HG02678 (cell line): ENCODE results near the gene SAC3D1.

ENCODE experiments used
- ATAC-seq: cut with Tn5 transposase; IDR thresholded peaks from one replicate; pipeline ENCODE4 v1.9.1; 2021; ENCODE audit warnings: mild to moderate bottlenecking, moderate library complexity; ENCODE audit not compliant: unreplicated experiment

SAC3D1 gene

DNA sequence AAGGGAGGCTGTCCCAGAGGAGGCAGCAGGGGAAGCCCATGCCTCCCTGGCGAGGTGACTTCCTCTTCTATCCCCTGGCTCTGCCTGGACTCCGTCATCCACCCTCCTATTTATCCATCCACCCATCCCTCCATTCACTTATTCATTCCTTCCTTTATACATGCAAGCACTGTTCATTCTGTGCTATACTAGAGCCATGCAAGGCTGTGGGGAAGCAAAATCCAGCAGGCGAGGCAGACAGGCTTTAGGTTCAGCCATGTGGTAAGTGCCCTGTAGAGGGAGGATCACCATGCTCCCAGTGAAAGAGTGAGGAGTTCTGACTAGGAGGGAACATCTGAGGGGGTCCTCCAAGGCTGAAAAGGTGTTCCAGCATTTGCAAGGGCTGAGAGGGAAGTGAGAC, 18.5 kb downstream of the SAC3D1 start:
- no peak for ATAC-seq

DNA sequence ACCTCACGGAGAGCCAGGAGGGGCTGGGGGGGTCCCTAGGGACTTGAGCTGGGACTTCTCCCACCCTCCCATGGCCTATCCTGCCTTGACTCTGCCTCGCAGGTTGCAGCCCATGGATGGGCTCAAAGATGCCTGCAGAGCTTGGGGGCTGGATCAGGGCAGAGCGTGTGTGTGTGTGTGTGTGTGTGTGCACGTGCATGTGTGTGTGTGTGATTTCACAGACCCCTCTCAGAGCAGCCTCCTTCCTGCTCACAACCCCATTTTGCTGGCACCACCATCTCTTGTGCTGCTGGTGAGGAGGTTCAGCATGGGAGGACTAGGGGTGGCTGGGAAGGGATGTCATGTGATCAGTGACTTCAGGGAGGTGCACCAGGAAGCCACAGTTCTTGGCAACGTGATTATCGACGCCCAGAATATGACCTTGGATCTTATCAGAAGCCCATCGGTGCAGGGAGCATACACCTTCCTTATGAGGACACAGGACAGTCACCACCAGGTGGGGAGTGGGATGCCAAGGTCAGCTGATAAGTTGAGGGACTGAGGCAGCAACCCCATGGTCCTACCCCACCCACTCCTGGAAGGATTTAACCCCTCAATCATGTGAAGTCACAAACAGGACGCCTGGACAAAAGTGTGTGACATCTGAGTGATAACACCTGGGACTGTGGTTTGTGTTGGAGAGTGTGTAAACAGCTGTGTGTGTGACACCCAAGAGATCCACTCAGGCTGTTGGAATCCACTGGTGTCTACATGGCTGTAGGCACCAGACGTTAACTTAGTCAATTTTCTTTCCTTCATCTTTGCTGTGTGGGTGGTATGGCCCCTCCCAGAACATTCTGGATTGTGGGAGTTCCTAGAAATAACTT, 19.2 kb downstream of the SAC3D1 start:
- ATAC-seq = no peak

DNA sequence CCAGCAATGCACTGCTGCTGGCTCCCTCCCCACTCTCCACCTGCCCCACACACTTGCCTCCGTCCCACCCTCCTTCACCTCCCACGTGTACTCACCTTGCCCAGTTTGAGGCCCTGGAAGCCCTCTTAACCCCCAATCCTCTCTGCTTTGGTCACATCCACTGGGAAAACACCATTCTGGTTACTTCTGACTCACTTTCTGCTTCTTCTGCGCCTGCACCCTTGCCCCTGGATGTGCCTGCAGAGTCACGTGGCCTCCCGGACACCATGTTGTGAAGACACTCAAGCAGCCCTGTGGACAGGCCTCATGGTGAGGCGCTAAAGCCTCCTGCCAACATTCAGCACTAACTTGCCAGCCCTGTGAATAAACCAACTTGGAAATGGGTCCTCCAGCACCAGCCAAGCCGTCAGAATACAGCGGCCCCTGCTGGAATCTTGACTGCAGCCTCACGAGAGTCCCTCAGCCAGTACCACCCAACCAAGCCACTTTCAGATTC, 20.0 kb downstream of the SAC3D1 start:
- ATAC-seq = no peak

DNA sequence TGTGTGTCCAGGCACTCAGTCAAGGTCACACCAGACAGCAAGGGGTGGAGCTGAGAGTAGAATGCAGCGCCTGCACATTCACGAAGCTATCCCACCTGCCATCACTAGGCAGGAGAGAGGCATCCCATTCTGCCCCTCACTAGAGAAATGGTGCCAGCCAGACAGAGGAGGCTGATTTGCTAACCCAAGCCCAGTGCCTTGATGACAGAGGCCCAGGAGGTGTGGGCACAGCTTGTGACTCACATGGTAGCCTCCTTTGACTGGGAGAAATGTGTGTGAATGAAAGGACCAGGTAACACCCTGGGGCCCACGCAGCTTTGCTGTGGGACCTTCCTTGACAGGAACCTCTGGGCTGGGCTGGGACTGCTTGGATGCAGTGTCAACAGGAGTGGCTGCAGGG, 22.5 kb downstream of the SAC3D1 start:
- no peak for ATAC-seq

DNA sequence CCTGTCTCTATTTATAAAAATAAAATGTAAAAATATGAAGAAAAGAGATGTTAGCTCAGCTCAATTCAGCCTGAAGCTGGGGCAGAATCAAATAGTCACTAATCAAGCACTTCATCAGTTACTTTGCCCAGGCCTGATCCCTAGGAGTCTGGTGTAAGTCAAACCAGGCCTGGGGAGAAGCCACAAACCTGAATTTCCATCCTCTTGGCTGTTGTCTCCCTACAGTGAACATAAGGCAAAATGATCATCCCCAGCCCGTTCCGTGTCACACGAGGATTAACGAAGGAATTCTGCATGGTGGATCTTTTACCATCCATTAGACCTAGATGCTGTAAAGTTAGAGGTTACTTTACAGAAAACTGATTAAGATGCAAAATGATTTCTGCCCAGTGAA, 23.8 kb downstream of the SAC3D1 start:
- no peak for ATAC-seq

DNA sequence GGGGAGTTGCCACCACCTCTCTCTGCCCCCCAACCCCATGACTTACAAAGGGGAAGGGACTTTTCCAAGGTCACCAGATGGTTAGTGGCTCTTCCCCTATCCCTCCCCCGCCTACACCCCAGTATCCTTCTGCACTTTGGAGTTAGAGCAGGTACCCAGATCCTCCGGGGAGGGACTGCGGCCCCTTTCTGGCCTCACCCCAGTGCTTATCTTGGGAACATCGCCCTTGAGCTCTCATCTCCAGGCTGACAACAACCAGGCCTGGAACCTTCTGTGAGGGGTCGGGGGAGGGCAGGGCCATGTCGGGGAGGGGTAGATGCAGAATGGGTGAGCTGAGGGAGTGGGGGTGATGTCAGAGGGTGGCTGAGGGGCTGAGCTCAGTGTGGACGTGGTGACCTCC, 24.8 kb downstream of the SAC3D1 start:
- ATAC-seq = no peak

DNA sequence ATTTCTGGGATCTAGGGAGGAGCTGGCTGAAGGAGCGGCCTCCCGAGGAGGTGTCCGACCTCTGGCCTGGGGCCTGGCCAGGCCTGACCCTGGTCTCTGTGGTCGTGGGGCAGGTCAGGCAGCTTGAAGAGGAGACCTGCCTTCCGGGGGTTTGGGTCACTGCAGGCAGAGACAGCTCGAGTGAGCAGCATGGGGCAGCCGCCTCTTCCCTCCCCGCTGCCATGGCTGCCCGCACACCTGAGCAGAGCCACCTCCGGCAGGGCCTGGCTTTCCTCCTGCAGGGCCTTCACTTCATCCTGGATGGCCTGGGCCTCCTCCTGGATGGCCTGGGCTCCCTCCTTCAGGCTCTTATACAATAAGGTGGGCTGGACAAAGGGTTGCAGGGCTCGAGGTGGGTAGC, 25.3 kb downstream of the SAC3D1 start:
- no peak for ATAC-seq

DNA sequence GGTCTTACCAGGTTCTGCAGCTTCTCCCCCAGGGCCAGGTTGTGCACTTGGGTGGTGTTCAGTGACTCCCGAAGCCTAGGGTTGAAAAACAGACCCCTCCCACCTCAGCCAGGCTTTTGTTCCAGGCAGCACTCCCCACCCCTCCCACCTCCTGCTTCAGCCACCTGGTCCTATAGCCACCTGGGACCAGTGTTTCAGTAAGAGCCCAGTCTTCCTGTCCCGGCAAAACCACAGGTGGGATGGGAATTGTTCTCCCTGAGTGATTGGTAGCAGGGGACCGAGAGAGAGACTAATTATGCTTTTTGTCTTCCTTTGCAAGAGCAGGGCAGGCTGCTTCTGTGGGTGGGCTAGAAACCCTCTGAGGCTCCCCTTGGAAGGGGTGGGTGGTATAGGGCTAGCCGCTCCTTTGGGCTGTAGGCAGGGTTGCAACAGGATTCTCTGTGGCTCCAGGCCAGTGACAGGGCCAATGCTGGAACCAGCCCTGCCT, 25.8 kb downstream of the SAC3D1 start:
- no peak for ATAC-seq

DNA sequence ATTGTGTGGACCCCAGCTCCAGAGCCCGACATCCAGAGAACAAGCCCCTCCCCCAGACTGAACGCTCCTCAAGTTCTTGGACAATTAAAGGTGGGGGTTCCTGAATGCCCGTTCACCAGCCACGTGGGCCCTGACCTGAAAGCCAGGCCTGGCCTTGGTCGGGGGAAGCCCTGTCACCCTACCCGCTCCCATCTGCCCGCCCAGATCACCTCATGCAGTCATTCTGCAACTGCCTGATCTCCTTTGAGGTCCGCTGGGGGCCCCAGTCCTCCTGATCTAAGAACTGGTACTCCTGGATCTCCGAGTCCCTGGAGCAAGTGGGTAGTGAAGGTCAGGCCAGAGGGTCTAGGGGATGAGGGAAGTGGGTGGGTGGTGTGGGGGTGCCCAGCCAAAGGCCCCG, 26.4 kb downstream of the SAC3D1 start:
- no peak for ATAC-seq

DNA sequence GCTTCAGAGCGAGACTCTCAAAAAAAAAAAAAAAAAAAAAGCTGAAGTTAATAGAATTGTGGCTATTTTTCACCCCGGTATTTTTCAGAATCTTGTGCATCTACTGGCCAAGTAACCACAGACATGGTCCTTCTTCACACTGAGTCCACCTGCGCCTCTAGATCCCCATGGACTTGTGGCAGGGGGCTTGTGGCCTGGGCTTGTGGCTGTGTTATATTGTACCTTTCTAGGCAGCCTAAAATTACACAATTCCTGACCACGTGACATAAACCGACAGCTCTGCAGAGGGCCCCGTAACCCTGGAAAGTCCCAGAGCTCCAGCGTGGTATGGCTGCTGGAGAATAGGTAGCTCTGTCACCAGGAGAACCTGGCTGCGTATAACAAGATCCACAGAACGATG, 28.2 kb downstream of the SAC3D1 start:
- ATAC-seq = no peak

DNA sequence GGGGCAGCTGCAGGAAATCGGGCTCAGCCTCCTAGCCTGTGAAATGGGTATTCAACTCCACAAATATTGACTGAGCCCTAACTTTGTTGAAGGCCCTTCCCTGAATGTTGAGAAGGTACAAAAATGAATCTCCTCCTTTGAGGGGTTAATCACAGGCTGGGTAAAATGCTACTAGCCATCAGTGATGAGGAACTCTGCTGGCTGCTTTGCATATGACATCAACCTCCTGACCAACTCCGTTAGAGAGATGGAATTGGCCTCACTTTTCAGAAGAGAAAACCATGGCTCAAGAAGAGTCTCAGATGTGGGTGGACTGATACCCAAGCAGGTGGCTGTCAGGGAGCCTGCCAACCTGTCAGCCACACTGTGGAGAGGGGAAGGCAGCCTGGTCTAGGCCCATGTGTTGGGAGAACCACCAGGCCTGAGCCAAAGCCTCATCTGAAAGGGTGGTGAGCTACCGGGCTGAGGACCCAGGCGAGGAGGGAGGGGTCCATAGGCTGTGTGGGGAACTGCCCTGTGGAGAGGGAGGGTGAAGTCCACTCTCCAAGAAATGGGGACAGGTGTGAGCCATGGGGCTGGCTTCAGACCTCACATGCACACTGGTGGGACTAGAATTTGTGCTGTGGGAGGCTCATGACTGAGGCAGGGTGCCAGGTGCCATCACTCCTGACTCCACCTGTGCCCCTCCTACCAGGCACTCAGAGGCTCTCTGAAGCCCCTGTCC, 31.1 kb downstream of the SAC3D1 start:
- no peak for ATAC-seq

DNA sequence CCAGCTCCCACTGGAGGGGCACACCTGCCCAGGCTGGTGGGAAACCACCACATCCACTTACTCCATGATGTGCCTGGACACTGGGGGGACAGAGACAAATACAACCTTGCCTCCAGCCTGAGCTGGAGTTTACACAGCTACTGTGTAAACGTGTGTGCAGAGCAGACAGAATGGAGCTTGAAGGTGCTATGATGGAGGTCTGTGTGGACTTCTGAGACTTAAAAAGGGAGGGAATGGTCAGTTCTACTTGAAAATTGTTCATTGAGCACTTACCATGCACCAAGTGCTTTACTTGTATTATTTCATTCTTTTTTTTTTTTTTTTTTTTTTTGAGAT, 31.6 kb downstream of the SAC3D1 start:
- no peak for ATAC-seq

DNA sequence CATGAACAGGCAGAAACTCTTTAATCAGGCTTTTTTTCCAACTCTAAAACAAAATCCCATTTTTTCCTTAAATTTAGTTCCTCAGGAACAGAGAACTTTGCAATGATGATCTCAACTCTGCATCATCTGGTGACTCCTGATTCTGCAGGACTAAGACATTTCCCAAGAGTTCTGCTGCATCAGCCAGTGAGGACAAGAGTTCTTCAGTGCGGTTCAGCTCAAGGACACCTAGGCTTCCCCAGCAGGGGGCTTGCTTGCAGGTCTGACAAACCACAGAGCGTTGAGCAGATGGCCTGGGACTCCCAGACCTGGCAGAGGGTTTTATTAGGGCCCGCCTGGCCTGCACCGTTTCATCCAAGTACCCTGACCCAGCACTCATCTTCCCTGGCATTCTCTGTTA, 36.4 kb downstream of the SAC3D1 start:
- ATAC-seq = no peak

DNA sequence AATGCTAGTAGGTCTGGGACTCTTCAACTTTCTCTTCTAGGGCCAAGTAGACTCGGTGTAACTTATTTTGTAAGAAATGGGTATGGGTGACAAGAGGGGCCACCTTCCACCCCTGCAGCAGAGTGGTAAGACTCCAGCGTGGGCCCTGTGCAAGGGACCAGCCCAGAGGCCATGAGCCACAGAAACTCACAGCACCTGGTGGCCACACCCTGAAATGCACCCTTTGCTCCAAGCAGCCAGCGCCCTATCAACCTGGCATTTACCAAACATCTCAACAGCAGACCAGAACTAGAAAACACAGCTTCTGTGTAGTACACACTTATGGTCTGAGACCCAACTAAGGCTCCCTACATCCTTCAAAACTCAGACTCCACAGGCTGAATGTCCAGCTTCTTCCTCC, 37.1 kb downstream of the SAC3D1 start:
- no peak for ATAC-seq

DNA sequence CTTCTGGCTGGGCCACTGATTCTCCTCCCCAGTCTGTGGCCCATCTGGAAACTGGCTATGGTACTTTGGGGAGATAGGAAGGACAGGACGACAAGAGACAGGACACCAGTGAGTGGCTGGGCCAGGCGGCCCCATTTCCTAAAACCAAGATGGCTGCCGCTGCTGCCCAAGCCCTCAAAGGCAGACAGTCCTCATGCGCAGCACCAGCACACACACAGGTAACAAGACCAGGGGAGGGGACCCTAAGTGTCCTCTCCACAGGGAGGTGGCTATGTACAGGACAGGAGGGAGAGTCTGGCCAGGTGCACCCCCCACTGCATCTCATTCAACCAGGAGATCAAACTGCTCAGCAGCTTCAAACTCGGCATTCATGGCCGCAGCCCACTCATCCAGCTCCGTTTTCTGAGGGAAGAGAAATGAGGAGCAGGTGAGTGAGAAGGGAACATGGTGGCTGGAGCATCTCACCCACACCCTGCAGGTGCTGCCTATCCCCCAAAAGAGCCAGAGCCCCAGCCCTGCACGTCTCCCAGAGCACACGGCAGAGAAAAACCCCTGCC, 37.9 kb downstream of the SAC3D1 start:
- ATAC-seq = no peak

DNA sequence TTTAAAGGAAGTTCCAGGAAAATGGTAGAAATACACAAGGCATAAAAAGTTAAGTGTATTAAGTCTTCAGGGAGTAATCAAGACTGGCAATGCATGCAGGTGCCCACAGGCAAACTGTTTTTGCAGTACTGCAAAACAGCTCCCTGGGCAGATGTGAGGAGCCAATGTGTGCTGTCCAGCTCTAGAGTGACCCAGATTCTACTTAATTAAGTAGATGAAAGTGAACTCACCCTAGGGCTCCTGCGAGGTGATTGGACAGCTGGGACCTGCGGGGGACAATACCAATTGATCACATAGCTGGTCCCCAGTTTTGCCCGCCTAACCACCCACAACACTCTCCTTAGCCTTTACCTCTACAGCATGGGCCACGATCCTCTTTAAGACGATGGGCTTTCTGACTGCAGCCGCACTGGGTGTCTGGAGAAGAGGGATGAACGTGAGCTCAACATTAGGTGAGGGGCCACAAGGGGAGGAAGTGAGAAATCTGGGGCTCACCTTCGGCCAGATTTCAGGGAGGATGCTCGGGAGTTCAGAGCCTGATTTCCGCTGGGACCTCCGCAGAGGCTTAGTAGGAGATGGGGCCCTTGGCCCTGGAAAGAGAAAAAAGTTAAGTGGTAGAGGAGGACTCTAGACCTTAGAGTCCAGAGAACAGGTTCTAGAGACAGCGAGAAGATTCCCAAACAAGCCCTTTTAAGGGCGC, 42.3 kb downstream of the SAC3D1 start:
- peak; percentile 15 for ATAC-seq

DNA sequence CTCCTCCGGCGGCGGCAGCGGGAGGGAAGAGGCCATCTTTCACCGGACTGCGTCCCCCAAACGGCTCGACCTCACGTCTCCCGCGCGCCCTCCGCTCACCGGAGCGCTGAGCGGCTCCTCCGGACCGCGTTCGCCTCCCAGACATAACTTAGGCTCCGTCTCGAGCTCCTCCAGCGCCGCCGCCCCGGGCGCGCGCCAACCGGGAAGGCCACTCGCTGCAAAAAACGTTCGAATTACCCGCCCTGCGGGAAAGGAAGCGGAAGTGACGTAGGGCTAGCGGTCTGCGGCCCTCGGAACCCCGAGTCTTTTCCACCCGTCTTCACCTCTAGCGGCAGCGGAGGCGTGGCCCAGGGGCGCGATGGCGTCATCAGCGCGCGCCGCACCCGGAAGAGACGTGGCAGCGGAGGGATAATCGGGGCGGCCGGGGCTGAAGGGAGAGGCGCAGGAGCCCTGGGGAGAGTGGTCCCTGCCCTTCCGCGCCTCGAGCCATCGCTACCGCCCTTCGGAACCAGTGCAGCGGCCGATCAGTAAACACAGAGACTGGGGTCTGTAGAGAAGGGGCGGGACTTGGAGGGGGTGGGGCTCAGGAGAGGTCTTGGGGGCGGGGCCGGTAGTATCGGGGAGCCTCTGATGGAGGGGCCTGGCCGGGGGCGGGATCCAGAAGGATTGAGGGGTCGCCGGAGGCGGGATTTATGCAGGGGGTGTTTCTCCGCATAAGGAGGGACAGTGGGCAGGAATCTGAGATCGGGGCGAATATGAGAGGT, 43.0 kb downstream of the SAC3D1 start, which contains the start of the genes CDCA5 and ZFPL1:
Gene CDCA5 (minus strand): TSS at position 207 of the 764 bp plus-strand sequence. CDS start 62 bp downstream, at position 145.
Gene ZFPL1 (plus strand): TSS at position 389 of the 764 bp plus-strand sequence. CDS start 477 bp downstream, outside the sequence.
- ATAC-seq = peak; percentile 88

DNA sequence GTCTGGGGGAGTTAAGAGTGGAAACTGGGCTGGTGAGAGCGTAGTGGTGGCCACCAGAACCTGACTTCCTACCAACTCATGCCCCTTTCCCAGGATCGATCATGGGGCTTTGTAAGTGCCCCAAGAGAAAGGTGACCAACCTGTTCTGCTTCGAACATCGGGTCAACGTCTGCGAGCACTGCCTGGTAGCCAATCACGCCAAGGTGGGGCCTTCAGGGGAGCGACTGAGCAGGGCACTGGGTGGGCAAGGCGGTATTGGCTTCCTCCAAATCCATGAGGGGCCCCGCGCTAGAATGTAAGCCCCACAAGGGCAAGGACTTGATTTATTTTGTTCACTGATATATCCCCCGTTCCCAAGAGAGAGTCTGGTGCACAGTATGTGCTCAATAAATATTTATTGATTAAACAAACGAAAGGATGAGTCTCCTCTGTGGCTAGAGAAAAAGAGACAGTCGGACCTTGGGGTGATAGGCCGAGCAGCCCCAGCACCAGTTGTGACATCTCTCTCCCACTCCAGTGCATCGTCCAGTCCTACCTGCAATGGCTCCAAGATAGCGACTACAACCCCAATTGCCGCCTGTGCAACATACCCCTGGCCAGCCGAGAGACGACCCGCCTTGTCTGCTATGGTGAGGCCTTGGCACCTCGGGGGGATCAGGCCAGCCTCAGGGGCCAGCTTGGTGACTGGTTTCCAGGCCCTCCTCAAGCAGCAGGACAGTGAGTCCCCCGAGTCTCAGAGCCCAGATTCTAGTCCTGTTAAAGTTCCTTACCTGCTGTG, 43.8 kb downstream of the SAC3D1 start:
- ATAC-seq = no peak

DNA sequence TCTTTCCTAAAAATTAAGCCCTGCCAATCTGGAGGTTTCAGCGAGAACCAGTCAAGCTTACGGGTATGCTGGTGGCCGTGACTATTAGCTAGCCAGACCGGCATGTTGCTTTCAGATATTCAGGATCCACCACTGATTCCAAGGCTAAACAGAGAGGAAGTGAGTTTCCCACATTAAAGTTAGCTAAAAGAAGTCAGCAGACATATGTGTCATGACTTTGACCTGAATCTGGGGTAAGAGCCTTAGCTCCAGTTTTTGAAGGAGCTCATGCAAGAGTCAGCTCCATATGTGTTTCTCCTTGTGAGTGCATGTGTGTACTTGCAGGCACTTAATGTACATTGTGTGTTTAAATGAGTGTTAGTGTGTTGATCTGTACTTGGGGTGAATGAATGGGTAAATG, 44.4 kb downstream of the SAC3D1 start:
- no peak for ATAC-seq
